PFSK-1 (cell line): ENCODE data around the gene FBXL2.

Source experiments
- FOXP2 ChIP-seq: optimal IDR thresholded peaks from 2 replicates; pipeline ENCODE3; 2011; ENCODE audit warnings: borderline replicate concordance, control low read depth, inconsistent platforms; ENCODE audit not compliant: insufficient read depth; ENCODE audit errors: extremely low read length, extremely low read depth
- POLR2AphosphoS5 ChIP-seq: IDR thresholded peaks from 2 replicates; pipeline ENCODE4 v1.6.1; 2012; ENCODE audit warnings: low read depth, mild to moderate bottlenecking, control low read depth, low read length, moderate library complexity
- REST ChIP-seq, 2 experiments: IDR thresholded peaks; 2 replicates each; pipeline versions ENCODE4 v1.6.1 to v1.8.0; 2011 to 2012; ENCODE audit warnings: low read depth in 2 of 2, low read length in 2 of 2, control low read depth in 1 of 2, inconsistent platforms in 1 of 2, mild to moderate bottlenecking in 1 of 2, moderate library complexity in 1 of 2; ENCODE audit not compliant: insufficient read depth in 1 of 2
- SIN3A ChIP-seq: IDR thresholded peaks from 2 replicates; pipeline ENCODE4 v1.6.1; 2012; ENCODE audit warnings: mild to moderate bottlenecking, low read length, moderate library complexity, borderline replicate concordance; ENCODE audit not compliant: insufficient read depth
- TAF1 ChIP-seq: IDR thresholded peaks from 2 replicates; pipeline ENCODE4 v1.6.1; 2012; ENCODE audit warnings: low read length, control low read depth, borderline replicate concordance; ENCODE audit not compliant: insufficient read depth

The FBXL2 gene

GRCh38 chr3:33364531-33365128 lies 87.4 kb downstream of the FBXL2 start:
- TF ChIP-seq TAF1 (no peak), FOXP2 (no peak), REST (IDR thresholded peaks at IDR 0.05; ENCODE audit: insufficient read depth in 1 of 2, low read depth in 2 of 2, low read length in 2 of 2) (no peak), POLR2AphosphoS5 (no peak), SIN3A (no peak)

DNA sequence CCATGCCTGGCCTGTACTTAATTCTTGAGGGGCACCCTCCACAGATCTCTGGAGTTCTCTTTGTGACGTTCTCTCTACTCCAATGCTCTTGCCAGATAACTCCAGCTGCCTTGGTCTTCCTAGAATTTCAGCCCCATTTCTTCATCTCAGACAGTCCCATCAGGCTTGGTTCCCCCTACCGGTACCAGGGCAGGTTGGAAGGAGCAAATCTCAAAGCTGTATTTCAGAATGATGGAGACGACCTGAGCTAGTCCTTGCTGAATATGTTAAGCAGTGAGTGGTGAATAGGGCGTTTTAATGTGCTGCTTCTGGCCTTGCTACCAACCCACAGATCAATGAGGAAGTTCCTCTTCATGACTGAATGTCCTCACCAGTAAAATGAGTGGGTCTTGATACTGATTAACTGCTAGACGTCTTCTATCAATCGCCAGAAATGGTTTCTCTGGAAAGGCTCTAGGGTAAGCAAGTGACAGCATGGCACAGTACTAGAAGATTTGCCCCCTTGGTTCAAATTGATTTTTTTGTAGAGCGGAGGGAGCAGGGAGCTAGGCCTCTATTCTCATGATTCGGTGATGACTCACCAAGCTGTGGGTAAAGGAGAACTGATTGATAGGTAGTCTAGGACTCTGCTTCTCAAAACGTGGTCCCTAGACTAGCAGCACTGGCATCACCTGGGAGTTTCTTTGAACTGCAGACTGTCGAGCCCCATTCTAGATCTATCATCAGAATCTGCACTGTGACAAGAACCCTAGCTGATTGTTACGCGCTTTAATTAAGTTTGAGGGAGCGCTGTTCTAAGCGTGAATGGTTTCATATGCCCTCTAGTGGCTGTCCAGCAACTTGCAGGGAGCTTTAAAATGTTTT lies 95.2 kb downstream of the FBXL2 start:
- no peak for TF ChIP-seq TAF1
- TF ChIP-seq SIN3A = no peak
- no peak for TF ChIP-seq REST (IDR thresholded peaks at IDR 0.05; ENCODE audit: insufficient read depth in 1 of 2, low read depth in 2 of 2, low read length in 2 of 2)
- TF ChIP-seq FOXP2 = no peak
- no peak for TF ChIP-seq POLR2AphosphoS5

DNA sequence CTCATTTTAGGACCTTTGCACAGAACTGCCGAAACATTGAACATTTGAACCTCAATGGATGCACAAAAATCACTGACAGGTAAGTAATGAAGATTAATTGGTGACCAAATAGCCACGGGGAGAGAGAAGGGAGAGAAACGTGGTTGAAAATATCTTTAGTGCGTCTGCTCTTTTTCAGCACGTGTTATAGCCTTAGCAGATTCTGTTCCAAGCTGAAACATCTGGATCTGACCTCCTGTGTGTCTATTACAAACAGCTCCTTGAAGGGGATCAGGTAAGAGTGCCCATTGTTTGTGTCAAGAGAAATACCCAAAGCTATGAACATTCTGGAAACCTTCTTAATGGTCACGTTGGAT lies 95.8 kb downstream of the FBXL2 start:
- TF ChIP-seq POLR2AphosphoS5 (no peak), REST (IDR thresholded peaks at IDR 0.05; ENCODE audit: insufficient read depth in 1 of 2, low read depth in 2 of 2, low read length in 2 of 2) (no peak), FOXP2 (no peak), SIN3A (no peak), TAF1 (no peak)

- TF ChIP-seq FOXP2 = no peak
- TF ChIP-seq SIN3A = no peak
- TF ChIP-seq REST (IDR thresholded peaks at IDR 0.05; ENCODE audit: insufficient read depth in 1 of 2, low read depth in 2 of 2, low read length in 2 of 2) = no peak
- TF ChIP-seq POLR2AphosphoS5 = no peak
- no peak for TF ChIP-seq TAF1
Observed at GRCh38 chr3:33377489-33377888, 100.2 kb downstream of the FBXL2 start.
